ENCODE results near the gene C6orf47.

DNA sequence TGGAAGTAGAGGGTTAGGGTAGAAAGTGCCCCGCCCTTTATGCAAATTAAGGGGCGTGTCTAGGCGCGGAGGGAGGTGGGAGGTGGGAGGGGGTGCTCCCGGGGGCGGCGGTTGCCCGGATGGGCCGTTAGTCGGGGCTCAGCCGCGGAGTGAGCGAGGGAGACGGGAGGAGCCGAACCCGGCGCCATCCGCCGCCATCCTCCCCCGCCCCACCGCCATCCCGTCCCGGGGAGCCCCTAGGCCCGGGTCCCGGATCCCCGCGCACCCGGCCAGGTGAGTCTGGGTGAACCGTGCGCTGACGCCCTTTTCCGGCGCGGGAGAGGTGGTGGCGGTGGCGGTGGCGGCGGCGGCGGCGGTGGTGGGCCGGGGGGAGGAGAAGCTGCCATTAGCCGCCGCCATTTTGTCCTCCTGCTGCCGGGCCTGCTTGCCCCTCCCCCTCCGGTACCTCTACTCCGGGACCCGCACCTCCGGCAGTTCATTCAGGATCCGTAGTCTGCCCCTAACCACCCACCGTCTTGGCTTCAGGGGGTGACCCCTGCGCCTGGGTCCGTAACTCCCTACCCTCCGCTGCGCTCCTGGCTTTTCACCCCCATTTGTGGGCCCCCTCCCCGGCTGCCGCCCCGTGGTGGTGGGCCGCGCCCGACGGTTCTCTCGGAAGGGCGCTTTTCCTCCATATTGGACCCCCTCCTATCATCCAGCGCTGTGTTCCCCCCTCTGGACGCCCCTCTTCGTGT lies 39.8 kb downstream of the C6orf47 start, which contains the start of gene PRRC2A:
- TF ChIP-seq, protein P1, sequence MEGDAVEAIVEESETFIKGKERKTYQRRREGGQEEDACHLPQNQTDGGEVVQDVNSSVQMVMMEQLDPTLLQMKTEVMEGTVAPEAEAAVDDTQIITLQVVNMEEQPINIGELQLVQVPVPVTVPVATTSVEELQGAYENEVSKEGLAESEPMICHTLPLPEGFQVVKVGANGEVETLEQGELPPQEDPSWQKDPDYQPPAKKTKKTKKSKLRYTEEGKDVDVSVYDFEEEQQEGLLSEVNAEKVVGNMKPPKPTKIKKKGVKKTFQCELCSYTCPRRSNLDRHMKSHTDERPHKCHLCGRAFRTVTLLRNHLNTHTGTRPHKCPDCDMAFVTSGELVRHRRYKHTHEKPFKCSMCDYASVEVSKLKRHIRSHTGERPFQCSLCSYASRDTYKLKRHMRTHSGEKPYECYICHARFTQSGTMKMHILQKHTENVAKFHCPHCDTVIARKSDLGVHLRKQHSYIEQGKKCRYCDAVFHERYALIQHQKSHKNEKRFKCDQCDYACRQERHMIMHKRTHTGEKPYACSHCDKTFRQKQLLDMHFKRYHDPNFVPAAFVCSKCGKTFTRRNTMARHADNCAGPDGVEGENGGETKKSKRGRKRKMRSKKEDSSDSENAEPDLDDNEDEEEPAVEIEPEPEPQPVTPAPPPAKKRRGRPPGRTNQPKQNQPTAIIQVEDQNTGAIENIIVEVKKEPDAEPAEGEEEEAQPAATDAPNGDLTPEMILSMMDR (IDR thresholded peaks at IDR 0.05), result no peak
- TF ChIP-seq POLR2AphosphoS5 (IDR thresholded peaks at IDR 0.05) (peak; percentile 36 to 71), POLR2A (IDR thresholded peaks at IDR 0.05; ENCODE audit: low read depth) (peak; percentile 91)

Data from esophagus muscularis mucosa (tissue), 3 donors.